Uterus (tissue), 4 donors: ENCODE data around the gene OR8G5. TPM values are rescaled to one million over a fixed set of nuclear protein-coding genes. Genes with fewer than 3 reads are reported as not detected.

ENCODE experiments used
- DNase-seq, 2 donors: peaks; one replicate each; pipeline ENCODE4 v3.0.0-alpha.2; 2019 to 2020
- H3K27ac ChIP-seq, 2 donors: fragments of 200-600 bp; sonication (generic); 1 replicate in 1 of 2; 2 replicates in 1 of 2; pipeline ENCODE4 v1.5.1; 2016 to 2018
- H3K27me3 ChIP-seq, 2 donors: fragments of 200-600 bp; sonication (generic); one replicate each; pipeline ENCODE4 v1.5.1; 2018 to 2019; ENCODE audit warnings: control low read depth in 1 of 2
- H3K36me3 ChIP-seq, 2 donors: fragments of 200-600 bp; sonication (generic); one replicate each; pipeline ENCODE4 v1.5.1; 2019; ENCODE audit warnings: control low read depth in 1 of 2
- H3K4me1 ChIP-seq, 2 donors: fragments of 200-600 bp; sonication (generic); one replicate each; pipeline ENCODE4 v1.5.1; 2018 to 2019; ENCODE audit warnings: control low read depth in 1 of 2
- H3K4me3 ChIP-seq, 2 donors: fragments of 200-600 bp; sonication (generic); 1 replicate in 1 of 2; 2 replicates in 1 of 2; pipeline ENCODE4 v1.5.1; 2018 to 2019; ENCODE audit warnings: mild to moderate bottlenecking in 1 of 2
- H3K9me3 ChIP-seq, 2 donors: fragments of 200-600 bp; sonication (generic); one replicate each; pipeline ENCODE4 v1.5.1; 2019; ENCODE audit warnings: control low read depth in 1 of 2
- CTCF ChIP-seq, 4 experiments: fragments of 200-600 bp in 2 of 4; fragments of 450-650 bp in 2 of 4; sonication (generic) in 2 of 4; IDR thresholded peaks; one replicate each; pipeline ENCODE4 v1.5.1; 2016 to 2019; ENCODE audit warnings: antibody characterized with exemption in 4 of 4, mild to moderate bottlenecking in 2 of 4, moderate library complexity in 1 of 4
- POLR2A ChIP-seq, 2 donors: fragments of 450-650 bp; IDR thresholded peaks; one replicate each; pipeline ENCODE4 v1.6.1; 2016; ENCODE audit warnings: antibody characterized with exemption in 2 of 2, mild to moderate bottlenecking in 1 of 2, moderate library complexity in 1 of 2
- intact Hi-C: fragments of 100-400 bp; cut with DNase I; formaldehyde crosslinking; loops from one replicate; pipeline ENCODE4 v1.15.1; 2023; ENCODE audit warnings: low total_unique reads
- total RNA-seq, 4 donors: library from RNA; depleted of rRNA in 3 of 4; stranded (reverse); fragments of >200 nt in 3 of 4; gene quantifications; one replicate each; pipeline versions ENCODE4 v1.1.0 to v1.2.4, GENCODE V29; 2014 to 2023
- donor health status: DM: yes; HTN: yes; CAD: no.

The OR8G5 gene, protein sequence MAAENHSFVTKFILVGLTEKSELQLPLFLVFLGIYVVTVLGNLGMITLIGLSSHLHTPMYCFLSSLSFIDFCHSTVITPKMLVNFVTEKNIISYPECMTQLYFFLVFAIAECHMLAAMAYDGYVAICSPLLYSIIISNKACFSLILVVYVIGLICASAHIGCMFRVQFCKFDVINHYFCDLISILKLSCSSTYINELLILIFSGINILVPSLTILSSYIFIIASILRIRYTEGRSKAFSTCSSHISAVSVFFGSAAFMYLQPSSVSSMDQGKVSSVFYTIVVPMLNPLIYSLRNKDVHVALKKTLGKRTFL
- total RNA-seq = not detected

GRCh38 chr11:124256076-124256475 lies at the start of gene OR8G5:
Gene OR8G5, plus strand, starts transcription at chr11:124256376. Its CDS starts 8,556 bp downstream, at chr11:124264932.
- Histone ChIP-seq H3K36me3 (no peaks in the 10 kb centered on the region), H3K27me3 (no peaks in the 10 kb centered on the region), H3K4me1 (no peaks in the 10 kb centered on the region), H3K4me3 (no peak within 1 kb of the TSS), H3K27ac (no peak within 1 kb of the TSS), H3K9me3 (no peaks in the 10 kb centered on the region)
- no peak for DNase-seq
- TF ChIP-seq CTCF (IDR thresholded peaks at IDR 0.05) (no peak), POLR2A (IDR thresholded peaks at IDR 0.05) (no peak)
- intact Hi-C loops = no loop called here

- Histone ChIP-seq H3K9me3 (no peaks in the 10 kb centered on the region), H3K27ac (no peak overlapping the region), H3K36me3 (no peaks in the 10 kb centered on the region), H3K27me3 (no peaks in the 10 kb centered on the region), H3K4me3 (no peak overlapping the region), H3K4me1 (no peaks in the 10 kb centered on the region)
- TF ChIP-seq POLR2A (IDR thresholded peaks at IDR 0.05) (no peak), CTCF (IDR thresholded peaks at IDR 0.05) (no peak)
- intact Hi-C loops = no loop called here
- DNase-seq = no peak
These were observed 48.9 kb upstream of the OR8G5 start for GRCh38 chr11:124207102-124207792.

- intact Hi-C loops = no loop called here
- no peak overlapping the region for H3K27ac ChIP-seq
- DNase-seq = no peak
- peaks cover 0 to 3% of the 10 kb centered on the region in 2 donors for H3K9me3 ChIP-seq
- no peaks in the 10 kb centered on the region for H3K4me1 ChIP-seq
- no peaks in the 10 kb centered on the region for H3K36me3 ChIP-seq
- no peaks in the 10 kb centered on the region for H3K27me3 ChIP-seq
- H3K4me3 ChIP-seq = no peak overlapping the region
- TF ChIP-seq POLR2A (IDR thresholded peaks at IDR 0.05) (no peak), CTCF (IDR thresholded peaks at IDR 0.05) (no peak)
These were observed 46.3 kb upstream of the OR8G5 start for GRCh38 chr11:124209824-124210357.

GRCh38 chr11:124210421-124210820 lies 45.8 kb upstream of the OR8G5 start:
- Histone ChIP-seq H3K27ac (no peak overlapping the region), H3K4me1 (no peaks in the 10 kb centered on the region), H3K9me3 (peaks cover 0 to 3% of the 10 kb centered on the region in 2 donors), H3K36me3 (no peaks in the 10 kb centered on the region), H3K4me3 (no peak overlapping the region), H3K27me3 (no peaks in the 10 kb centered on the region)
- TF ChIP-seq POLR2A (IDR thresholded peaks at IDR 0.05) (no peak), CTCF (IDR thresholded peaks at IDR 0.05) (no peak)
- intact Hi-C loops = no loop called here
- no peak for DNase-seq

DNA sequence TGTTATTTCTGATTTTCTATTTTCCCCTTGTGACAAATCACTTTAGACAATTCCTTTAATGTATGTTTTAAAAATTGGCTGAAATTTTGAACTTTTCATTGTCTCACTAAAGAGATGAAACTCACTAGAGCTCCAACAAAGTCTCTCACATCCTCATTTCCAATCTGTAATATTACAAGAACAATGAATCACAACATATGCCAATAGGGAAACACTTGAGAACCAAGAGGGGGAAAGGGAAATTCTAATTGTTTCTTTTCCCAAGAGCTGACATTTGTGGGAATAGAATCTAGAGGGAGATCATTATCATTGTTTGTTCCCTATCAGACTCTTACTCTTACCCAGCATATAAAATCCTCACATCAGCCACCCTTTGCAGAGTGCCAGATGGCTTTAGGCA lies 44.9 kb upstream of the OR8G5 start:
- intact Hi-C loops = no loop called here
- Histone ChIP-seq H3K9me3 (peaks cover 0 to 3% of the 10 kb centered on the region in 2 donors), H3K4me1 (no peaks in the 10 kb centered on the region), H3K4me3 (no peak overlapping the region), H3K27me3 (no peaks in the 10 kb centered on the region), H3K27ac (no peak overlapping the region), H3K36me3 (no peaks in the 10 kb centered on the region)
- TF ChIP-seq CTCF (IDR thresholded peaks at IDR 0.05) (no peak), POLR2A (IDR thresholded peaks at IDR 0.05) (no peak)
- no peak for DNase-seq
